Lung (tissue), 12 donors: Measurements from ENCODE around the gene EEF1AKMT1. TPM values are rescaled to one million over a fixed set of nuclear protein-coding genes. Genes with fewer than 3 reads are reported as not detected.
A peak's percentile ranks its signal among the peaks of the same experiment; 100 is the strongest.

Experiments
- ATAC-seq: fragments of 200-7000 bp; cut with Tn5 transposase; one replicate; pipeline ENCODE4 v1.9.1; 2020; ENCODE audit warnings: moderate number of reproducible peaks; ENCODE audit not compliant: insufficient read depth, low FRiP score
- DNase-seq, 3 donors: peaks; one replicate each; pipeline ENCODE4 v3.0.0-alpha.2; 2013 to 2017
- H3K27ac ChIP-seq, 2 donors: one replicate each; pipeline ENCODE4 v1.5.1; 2013; ENCODE audit warnings: mild to moderate bottlenecking in 2 of 2, moderate library complexity in 2 of 2, control low read depth in 1 of 2, inconsistent platforms in 1 of 2, low read depth in 1 of 2, low read length in 1 of 2
- H3K27me3 ChIP-seq, 3 donors: one replicate each; pipeline ENCODE4 v1.5.1; 2013; ENCODE audit warnings: low read length in 2 of 3; ENCODE audit not compliant: control insufficient read depth in 3 of 3, insufficient read depth in 3 of 3
- H3K36me3 ChIP-seq, 4 donors: one replicate each; pipeline ENCODE4 v1.5.1; 2013; ENCODE audit warnings: low read length in 4 of 4, mild to moderate bottlenecking in 1 of 4, moderate library complexity in 1 of 4; ENCODE audit not compliant: control insufficient read depth in 4 of 4, insufficient read depth in 4 of 4
- H3K4me1 ChIP-seq, 5 donors: one replicate each; pipeline ENCODE4 v1.5.1; 2013; ENCODE audit warnings: low read length in 5 of 5, mild to moderate bottlenecking in 2 of 5, moderate library complexity in 1 of 5; ENCODE audit not compliant: control insufficient read depth in 5 of 5, insufficient read depth in 5 of 5
- H3K4me3 ChIP-seq: one replicate; pipeline ENCODE4 v1.5.1; 2013; ENCODE audit warnings: mild to moderate bottlenecking, control low read depth, moderate library complexity
- H3K9ac ChIP-seq, 2 donors: one replicate each; pipeline ENCODE4 v1.5.1; 2013; ENCODE audit warnings: low read length in 2 of 2, control low read depth in 1 of 2; ENCODE audit not compliant: insufficient read depth in 1 of 2
- H3K9me3 ChIP-seq, 4 donors: one replicate each; pipeline ENCODE4 v1.5.1; 2013; ENCODE audit warnings: low read length in 3 of 4, mild to moderate bottlenecking in 1 of 4, moderate library complexity in 1 of 4; ENCODE audit not compliant: control insufficient read depth in 4 of 4, insufficient read depth in 3 of 4
- WGBS, 2 donors: extraction: QIAGEN DNeasy Blood & Tissue Kit; methylation state at CpG; one replicate each; pipeline ENCODE4 v1.1.7; 2013; 5-methylcytosine and 5-hydroxymethylcytosine counted together
- polyA plus RNA-seq, 2 donors: library from polyadenylated mRNA; stranded (reverse); fragments of 200-250 nt; gene quantifications; one replicate each; pipeline ENCODE4 v1.2.1, GENCODE V29; 2013
- total RNA-seq, 2 donors: library from RNA; depleted of rRNA in 1 of 2; stranded (reverse); fragments of >200 nt in 1 of 2; gene quantifications; one replicate each; pipeline ENCODE4 v1.2.1, GENCODE V29; 2014 to 2021
- TF ChIP-seq, protein P1 (sequence below): IDR thresholded peaks from 2 replicates; pipeline ENCODE4 v1.5.1; 2012; ENCODE audit warnings: mild to moderate bottlenecking; ENCODE audit errors: control extremely low read depth, extremely low read depth
- donor health status: control.
- donor health status: control.
- donor health status: Bipolar disorder and iron deficiency.
- donor health status: healthy.
- donor health status: DM: yes; HTN: yes; CAD: no.

EEF1AKMT1 gene
- total and polyA plus RNA-seq, 4 donors = 6.7 to 14.7 (median 11.5) TPM

DNA sequence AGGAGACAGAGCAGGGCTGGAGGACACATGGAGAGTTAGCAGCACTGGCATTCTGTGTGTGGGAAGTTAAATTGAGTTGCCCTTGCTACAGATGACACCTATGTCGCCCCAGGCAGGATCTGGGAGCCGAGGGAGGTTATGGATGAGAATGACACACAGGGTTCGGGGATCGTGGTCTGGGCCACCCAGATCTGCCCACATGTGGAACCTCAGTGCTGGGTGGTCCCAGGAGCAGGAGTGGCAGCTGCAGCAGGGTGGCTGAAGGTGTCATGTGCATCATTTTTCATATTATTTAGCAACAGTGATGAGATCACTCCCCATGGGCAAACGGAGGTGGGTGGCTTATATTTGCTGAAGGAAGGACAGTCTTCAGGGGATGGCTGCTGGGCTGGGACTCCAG, 67.1 kb downstream of the EEF1AKMT1 start:
- no peak for DNase-seq
- peaks cover 0 to 15% (median 0%) of the 10 kb centered on the region in 5 donors for H3K4me1 ChIP-seq
- no peak for ATAC-seq
- H3K9me3 ChIP-seq = peaks cover 0 to 1% (median 0%) of the 10 kb centered on the region in 4 donors
- no peaks in the 10 kb centered on the region for H3K36me3 ChIP-seq
- H3K27ac ChIP-seq = no peak overlapping the region
- no peak overlapping the region for H3K9ac ChIP-seq
- 86 to 90% methylated on average over 5 of the region's 5 CpGs for WGBS, 2 donors
- H3K27me3 ChIP-seq = no peaks in the 10 kb centered on the region
- TF ChIP-seq, protein P1, sequence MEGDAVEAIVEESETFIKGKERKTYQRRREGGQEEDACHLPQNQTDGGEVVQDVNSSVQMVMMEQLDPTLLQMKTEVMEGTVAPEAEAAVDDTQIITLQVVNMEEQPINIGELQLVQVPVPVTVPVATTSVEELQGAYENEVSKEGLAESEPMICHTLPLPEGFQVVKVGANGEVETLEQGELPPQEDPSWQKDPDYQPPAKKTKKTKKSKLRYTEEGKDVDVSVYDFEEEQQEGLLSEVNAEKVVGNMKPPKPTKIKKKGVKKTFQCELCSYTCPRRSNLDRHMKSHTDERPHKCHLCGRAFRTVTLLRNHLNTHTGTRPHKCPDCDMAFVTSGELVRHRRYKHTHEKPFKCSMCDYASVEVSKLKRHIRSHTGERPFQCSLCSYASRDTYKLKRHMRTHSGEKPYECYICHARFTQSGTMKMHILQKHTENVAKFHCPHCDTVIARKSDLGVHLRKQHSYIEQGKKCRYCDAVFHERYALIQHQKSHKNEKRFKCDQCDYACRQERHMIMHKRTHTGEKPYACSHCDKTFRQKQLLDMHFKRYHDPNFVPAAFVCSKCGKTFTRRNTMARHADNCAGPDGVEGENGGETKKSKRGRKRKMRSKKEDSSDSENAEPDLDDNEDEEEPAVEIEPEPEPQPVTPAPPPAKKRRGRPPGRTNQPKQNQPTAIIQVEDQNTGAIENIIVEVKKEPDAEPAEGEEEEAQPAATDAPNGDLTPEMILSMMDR = no peak
- H3K4me3 ChIP-seq = no peak overlapping the region

DNA sequence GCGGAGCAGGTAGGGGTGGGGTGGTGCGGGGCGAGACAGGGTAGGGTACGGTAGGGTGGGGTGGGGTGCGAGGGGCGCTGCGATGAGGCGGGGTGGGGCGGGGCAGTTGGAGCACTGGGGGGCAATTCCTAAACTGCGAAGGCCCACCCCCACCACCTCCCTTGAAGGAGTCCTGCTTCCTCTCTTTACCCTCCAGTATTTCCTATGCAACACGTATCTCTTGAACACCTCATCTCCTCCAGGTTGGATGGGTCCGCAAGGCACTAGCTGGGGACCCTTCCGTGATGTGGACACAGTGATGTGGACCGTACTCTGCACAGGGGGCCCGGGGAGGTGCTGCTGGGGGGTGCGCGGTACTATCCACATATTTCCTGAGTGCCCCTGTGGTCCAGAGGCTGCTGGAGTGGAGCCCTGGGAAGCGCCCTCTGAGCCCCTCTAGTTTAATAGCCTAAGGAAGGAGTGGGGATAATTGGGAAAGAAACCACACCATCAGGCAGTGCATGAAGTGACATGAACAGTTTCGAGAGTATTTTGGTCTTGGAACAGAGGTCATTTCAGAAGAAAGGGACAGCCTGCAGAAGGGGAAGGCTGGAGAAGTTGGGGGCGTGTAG, 69.2 kb downstream of the EEF1AKMT1 start:
- Histone ChIP-seq H3K27me3 (no peaks in the 10 kb centered on the region), H3K4me1 (peaks cover 0 to 16% (median 0%) of the 10 kb centered on the region in 5 donors), H3K4me3 (no peak overlapping the region), H3K9me3 (peaks cover 0 to 1% (median 0%) of the 10 kb centered on the region in 4 donors), H3K9ac (no peak overlapping the region), H3K36me3 (no peaks in the 10 kb centered on the region), H3K27ac (no peak overlapping the region)
- DNase-seq (peak in 1 of 3 donors; percentile 15), ATAC-seq (no peak)
- WGBS, 2 donors = 24 to 28% methylated on average over 17 to 20 of the region's 20 CpGs
- TF ChIP-seq, protein P1 = no peak

DNA sequence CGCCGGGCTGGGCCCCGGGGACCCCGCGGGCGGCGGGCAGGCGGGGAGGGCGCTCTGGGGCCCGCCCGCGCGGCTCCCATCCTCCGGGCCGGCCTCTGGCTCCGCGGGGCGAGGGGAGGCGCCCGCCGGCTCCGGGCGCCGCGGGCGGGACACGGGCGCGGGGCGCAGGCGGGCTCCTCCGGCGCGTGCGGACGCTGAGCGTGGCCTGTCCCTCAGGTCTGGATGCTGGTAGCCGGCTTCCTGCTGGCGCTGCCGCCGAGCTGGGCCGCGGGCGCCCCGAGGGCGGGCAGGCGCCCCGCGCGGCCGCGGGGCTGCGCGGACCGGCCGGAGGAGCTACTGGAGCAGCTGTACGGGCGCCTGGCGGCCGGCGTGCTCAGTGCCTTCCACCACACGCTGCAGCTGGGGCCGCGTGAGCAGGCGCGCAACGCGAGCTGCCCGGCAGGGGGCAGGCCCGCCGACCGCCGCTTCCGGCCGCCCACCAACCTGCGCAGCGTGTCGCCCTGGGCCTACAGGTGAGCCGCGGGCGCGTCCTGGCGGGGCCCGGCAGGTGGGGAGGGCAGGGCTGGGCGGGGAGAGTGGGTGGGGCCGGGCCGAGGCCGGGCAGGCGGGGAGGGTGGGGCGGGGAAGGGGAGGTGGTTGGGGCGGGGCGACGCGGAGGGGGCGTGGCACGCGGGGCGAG, 69.8 kb downstream of the EEF1AKMT1 start:
- peak; percentile 79 to 90 (median 90) for DNase-seq
- Histone ChIP-seq H3K27ac (no peak overlapping the region), H3K4me1 (peaks cover 0 to 16% (median 0%) of the 10 kb centered on the region in 5 donors), H3K4me3 (peak overlapping the region; percentile 48), H3K9me3 (peaks cover 0 to 1% (median 0%) of the 10 kb centered on the region in 4 donors), H3K27me3 (no peaks in the 10 kb centered on the region), H3K36me3 (no peaks in the 10 kb centered on the region), H3K9ac (no peak overlapping the region)
- 1% methylated on average over 40 to 97 of the region's 98 CpGs for WGBS, 2 donors
- ATAC-seq = peak; percentile 89
- TF ChIP-seq, protein P1 = peak; percentile 26
